GM19238 (cell line): Measurements from ENCODE around the gene TTL.
A peak's percentile ranks its signal among the peaks of the same experiment; 100 is the strongest.
"Not testable (repeated sequence)": the region's sequence is repeated elsewhere in the genome, so short reads cannot be mapped to it uniquely, and the experiment has no call there.

Experiments
- DNase-seq: peaks from one replicate; pipeline ENCODE4 v3.0.0; 2011; ENCODE audit warnings: low spot score; ENCODE audit not compliant: insufficient read length

The TTL gene

DNA sequence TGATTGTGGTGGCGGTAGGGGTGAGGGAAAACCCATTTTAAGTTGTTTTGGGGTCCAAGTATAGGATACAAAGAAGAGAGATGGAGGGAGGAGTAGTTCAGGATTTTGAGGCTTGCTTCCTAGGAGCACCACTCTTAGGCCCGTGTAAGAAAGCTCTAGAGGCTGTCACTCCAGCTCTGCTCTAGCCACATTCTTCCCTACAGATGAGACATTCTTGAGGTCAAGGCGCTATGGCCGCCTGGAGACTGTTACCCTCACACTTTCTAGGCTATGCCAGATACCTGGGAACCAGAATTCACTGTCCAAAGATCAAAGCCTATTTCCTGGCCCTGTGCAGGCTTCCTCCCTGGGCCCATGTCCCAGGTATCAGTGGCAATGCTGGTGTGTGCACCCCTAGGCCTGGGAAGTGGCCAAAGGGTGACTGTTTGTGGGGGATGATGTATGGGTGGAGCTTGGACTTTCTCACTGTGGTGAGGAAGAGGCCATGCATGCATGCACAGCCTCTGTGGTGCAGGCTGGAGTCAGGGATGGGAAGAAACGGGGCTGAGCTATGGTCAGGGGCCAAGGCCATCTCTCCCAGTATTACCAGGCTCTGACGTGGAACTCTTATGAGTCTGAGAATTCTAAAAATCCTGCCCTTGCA is 7.0 kb upstream of the TTL start:
- DNase-seq = no peak

- no peak for DNase-seq
Observed at GRCh38 chr2:112476434-112476833, 5.5 kb upstream of the TTL start.

DNA sequence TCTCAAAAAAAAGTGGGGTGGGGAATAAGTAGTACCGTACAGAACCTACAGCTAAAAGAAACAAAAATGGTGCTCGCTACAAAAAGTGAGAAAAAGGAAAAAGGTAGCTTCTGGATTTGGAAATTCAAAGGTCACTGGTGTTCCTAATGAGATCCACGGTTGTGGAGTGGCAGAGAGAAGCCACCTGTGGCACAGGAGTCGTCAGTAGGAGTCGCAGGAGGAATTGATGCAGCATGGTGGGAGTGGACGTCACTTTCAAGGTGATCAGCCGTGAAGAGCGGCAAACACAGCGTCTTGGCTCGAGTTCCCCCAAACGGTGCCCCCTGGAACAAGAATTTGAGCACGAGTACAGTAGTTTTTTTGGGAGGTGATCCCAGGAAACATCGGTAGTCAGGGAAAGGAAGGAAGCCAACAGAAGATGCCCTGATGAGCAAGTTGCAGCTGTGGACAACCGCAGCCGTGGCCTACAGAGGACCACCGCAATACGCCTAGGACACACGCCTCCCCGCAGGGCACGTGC is 1.4 kb upstream of the TTL start:
- peak; percentile 18 for DNase-seq

- peak; percentile 87 for DNase-seq
Observed at GRCh38 chr2:112481050-112481527, 867 bp upstream of the TTL start.

GRCh38 chr2:112482309-112483041 is 519 bp downstream of the TTL start:
- DNase-seq = peak; percentile 30

DNA sequence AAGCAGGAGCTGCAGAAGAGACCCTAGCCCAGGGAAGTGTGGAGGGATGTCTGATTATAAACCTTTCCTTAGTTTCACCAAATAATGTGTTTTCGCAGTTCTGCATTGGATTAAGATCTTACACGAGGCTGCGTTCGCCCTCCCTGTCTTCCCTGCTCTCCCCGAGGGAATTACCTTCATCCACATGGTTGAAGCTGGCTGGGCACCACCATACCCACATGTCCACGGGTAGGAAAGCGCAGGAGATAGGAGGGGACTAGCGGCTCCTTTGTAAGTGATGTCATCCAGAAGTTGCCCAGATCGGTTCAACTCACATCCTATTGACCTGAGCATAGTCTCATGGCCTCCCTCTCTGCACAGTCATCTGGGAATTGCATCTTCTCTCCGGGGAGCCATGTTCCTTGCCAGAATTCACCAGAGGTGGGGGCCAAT is 1.1 kb downstream of the TTL start:
- peak; percentile 10 for DNase-seq

DNA sequence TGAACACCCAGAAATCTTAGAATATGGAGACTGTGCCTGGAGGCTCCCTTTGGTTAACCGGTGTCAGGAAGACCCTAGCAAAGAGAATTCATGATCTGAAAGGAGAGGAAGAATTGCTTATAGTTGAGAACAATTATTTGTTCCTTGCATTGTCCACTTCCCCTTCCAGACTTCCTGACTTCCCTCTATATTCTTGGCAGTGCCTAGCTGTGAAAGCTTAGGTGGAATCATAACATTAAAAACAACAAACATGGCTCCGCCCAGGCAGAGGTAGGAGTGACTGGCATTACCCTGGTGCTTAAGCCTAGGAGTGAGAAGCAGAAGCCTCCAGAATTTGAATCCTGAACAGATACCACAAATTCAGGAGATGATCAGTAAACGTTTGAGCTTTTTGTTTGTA is 1.9 kb downstream of the TTL start:
- DNase-seq = no peak

DNA sequence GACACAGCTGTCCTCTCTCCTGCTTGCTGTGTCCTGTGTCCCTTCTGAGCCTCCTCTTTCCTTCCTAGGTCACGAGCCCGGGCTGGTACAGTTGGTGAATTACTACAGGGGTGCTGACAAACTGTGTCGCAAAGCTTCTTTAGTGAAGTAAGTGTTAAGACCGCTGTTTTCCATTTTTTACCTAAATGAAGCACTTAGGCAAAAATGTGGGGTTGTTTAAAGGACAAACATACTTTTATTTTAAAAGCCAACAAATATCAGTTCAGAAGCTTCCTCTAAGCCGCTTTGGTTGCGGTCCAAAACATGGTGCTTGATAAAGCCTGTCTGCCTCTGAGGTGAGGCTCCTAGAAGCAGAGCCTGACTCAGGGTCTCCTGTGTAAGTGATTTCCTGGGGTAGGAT is 3.9 kb downstream of the TTL start:
- no peak for DNase-seq

DNA sequence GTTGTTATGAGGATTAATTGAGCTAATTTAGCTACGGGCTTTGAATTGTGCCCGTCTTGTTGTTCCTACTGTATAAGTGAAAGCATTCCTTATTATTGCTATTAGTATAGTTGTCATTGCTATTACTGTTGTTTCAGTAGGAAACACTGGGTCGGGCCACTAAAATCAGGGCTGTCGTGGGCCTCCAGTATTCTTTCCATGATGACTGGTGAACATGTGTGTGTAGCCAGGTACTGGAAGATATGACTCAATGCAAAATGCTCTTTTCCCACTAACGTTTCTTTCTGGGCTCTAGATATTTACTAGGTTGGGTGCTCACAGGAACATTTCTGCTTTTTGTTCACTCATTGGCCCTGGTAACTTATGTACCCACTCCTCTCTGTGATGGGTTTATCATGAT is 4.9 kb downstream of the TTL start:
- no peak for DNase-seq

GRCh38 chr2:112487444-112487961 is 5.5 kb downstream of the TTL start:
- DNase-seq = no peak

- no peak for DNase-seq
Observed at GRCh38 chr2:112488201-112488600, 6.2 kb downstream of the TTL start.

DNA sequence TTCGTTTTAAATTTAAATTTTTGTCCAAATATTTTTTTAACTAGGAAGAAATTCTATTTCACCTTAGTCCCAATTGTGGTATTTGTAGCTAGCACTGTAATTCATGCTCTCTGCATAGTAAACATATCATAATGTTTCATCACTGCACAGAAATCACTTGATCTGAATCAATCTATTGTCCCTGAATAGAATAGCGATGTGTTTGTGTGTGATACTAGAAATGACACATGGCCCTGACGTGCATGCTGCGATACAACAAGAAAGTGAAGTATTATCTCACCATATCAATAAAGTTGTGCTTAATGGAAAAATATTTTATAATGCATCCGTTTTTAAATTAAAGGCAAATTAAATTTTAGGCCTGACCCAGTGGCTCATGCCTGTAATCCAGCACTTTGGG is 10.0 kb downstream of the TTL start:
- DNase-seq = no peak

DNA sequence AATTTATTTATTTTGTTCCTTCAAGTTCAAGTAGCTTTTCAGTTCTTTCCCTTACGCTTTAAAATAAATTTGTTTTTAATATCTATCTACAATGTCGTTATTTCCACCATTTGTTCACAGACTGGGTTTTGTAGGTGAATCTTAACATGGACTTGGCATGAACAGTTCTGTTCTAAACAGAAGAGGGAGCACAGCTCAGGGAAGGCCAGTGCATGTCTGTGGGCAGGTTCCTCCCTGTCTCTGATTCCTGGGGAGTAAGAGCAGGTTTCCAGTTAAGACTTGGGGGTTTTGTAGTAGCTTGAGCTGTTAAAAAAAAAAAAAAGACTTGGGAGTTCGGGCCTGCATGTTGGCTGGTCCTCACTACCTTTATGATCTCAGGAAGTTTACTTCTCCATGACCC is 11.1 kb downstream of the TTL start:
- no peak for DNase-seq

DNA sequence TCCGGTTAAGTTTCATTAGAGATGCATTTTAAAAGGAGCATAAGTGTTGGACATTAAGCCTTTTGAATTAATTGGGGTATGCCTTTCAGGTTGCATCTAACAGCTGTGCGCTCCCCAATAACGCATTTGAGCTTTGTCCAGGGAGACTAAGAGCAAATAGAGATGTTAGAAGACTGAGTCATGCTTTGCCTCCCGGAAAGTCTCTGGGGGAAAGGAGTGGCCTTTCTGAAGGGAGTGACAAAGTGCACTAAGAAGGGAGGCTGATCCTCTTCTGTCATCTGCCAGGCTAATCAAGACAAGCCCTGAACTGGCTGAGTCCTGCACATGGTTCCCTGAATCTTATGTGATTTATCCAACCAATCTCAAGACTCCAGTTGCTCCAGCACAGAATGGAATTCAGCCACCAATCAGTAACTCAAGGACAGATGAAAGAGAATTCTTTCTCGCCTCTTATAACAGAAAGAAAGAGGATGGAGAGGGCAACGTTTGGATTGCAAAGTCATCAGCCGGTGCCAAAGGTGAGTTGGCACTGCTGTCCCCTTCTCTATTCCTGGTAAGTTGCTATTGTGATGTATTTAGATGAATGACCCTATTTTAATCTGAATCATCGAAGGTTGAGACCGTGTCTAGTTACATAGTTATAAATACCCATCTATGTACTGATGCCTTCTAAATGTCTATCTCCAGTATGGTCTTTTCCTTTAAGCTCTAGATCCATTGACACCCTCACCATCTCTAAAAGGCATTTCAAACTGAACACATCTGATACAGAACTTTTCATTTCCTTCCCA is 12.1 kb downstream of the TTL start:
- no peak for DNase-seq

DNA sequence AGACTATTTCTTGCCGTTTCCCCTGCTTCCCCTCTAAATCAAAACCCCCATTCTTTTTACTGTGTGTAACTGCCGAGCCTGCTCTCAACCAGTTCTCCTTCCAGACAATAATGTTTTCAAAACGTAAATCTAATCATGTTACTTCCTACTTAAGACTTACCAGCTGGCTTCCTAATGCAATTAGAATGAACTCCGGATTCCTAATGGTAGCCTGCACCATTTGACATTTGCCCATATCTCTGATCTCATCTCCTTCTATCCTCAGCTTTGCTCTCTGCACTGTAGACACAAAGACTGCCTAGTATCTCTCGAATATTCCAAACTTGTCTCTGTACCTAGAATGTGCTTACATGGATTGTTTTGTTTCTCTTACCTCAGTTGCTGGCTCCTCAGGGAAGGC is 12.9 kb downstream of the TTL start:
- no peak for DNase-seq

DNA sequence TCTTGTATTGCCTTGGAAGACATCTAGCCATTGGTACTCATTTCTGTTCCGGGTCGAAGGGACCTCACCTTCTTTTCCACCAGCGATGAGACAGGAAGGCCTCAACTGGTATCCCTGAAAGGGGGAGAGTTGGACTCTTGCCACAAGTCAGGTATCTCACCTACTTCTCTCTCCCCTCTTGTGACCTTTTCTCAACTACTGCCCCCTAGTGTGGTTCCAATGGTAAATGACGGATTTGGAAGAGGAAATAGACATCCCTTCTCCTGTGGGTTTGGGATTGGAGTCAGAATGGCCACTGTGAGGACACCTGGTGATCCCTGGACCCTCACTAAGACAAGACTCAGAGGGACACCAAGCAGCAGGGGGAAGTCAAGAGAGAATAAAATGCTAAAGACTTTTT is 13.9 kb downstream of the TTL start:
- not testable (repeated sequence) for DNase-seq

GRCh38 chr2:112500850-112501484 is 19.0 kb downstream of the TTL start:
- not testable (repeated sequence) for DNase-seq

- not testable (repeated sequence) for DNase-seq
Observed at GRCh38 chr2:112509239-112509998, 27.5 kb downstream of the TTL start.

DNA sequence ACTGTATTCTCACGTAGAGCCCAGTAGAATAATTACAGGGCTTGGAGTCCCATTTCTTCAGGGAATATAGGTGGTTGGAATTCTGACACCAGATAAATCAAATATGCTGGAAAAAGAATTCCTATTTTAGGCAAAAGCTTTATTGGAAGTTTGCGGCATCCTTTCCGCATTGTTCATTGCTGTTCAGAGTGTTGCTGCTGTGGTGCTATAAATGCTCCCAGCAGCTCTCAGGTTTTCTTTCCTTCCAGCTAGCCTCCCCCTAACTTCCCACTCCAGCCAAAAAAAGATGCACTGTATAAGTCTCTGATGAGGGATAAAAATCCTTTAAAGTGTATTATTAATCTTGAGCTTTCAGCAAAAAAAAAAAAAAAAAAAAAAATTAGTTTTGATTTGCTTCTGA is 34.8 kb downstream of the TTL start:
- no peak for DNase-seq

DNA sequence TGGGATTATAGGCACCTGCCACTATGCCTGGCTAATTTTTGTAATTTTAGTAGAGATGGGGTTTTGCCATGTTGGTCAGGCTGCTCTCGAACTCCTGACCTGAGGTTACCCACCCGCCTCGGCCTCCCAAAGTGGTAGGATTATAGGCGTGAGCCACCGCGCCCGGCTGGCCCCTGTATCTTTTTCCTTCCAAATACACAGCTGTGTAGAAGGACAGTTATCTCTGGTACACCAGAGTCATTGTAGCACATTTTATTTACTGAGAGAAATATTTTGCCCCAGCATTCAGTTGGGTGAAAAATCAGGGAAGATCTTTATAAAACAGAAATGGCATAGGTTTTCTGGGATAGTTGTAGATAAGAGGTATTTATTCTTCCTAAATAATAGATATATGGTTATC is 36.9 kb downstream of the TTL start:
- DNase-seq = no peak

GRCh38 chr2:112519506-112519905 is 37.5 kb downstream of the TTL start:
- DNase-seq = no peak
